CD4-positive, alpha-beta T cell treated with Interleukin-6 for 4 hours (primary cell): ENCODE data around the gene HEMK1.

Experiments used
- DNase-seq: peaks from one replicate; pipeline ENCODE4 v3.0.0-alpha.2; 2020; ENCODE audit warnings: mixed read lengths

HEMK1 gene

GRCh38 chr3:50577348-50577747, 8.0 kb downstream of the HEMK1 start:
- no peak for DNase-seq

GRCh38 chr3:50580683-50581458, 11.5 kb downstream of the HEMK1 start:
- DNase-seq, result peak; percentile 40

- DNase-seq, result no peak
Observed at GRCh38 chr3:50581459-50581842, 12.1 kb downstream of the HEMK1 start.

GRCh38 chr3:50582083-50582482, 12.8 kb downstream of the HEMK1 start:
- no peak for DNase-seq

- DNase-seq, result no peak
Observed at GRCh38 chr3:50583897-50584296, 14.6 kb downstream of the HEMK1 start.

- no peak for DNase-seq
Observed at GRCh38 chr3:50584391-50584790, 15.1 kb downstream of the HEMK1 start.

GRCh38 chr3:50585919-50586762, 16.8 kb downstream of the HEMK1 start:
- DNase-seq, result no peak

GRCh38 chr3:50586763-50587070, 17.4 kb downstream of the HEMK1 start:
- no peak for DNase-seq

GRCh38 chr3:50587373-50587772, 18.1 kb downstream of the HEMK1 start:
- no peak for DNase-seq

- peak; percentile 65 for DNase-seq
Observed at GRCh38 chr3:50587806-50588758, 18.8 kb downstream of the HEMK1 start.

GRCh38 chr3:50588759-50589433, 19.6 kb downstream of the HEMK1 start:
- DNase-seq, result no peak

- DNase-seq, result no peak
Observed at GRCh38 chr3:50591196-50591741, 21.9 kb downstream of the HEMK1 start.

GRCh38 chr3:50592568-50592967, 23.2 kb downstream of the HEMK1 start:
- no peak for DNase-seq

- DNase-seq, result no peak
Observed at GRCh38 chr3:50594253-50594785, 25.0 kb downstream of the HEMK1 start.

GRCh38 chr3:50599115-50599715, 29.9 kb downstream of the HEMK1 start:
- no peak for DNase-seq

- DNase-seq, result no peak
Observed at GRCh38 chr3:50599716-50600118, 30.4 kb downstream of the HEMK1 start.

- no peak for DNase-seq
Observed at GRCh38 chr3:50600141-50600753, 30.9 kb downstream of the HEMK1 start.

GRCh38 chr3:50600841-50601591, 31.7 kb downstream of the HEMK1 start:
- peak; percentile 76 for DNase-seq

- no peak for DNase-seq
Observed at GRCh38 chr3:50602595-50603191, 33.4 kb downstream of the HEMK1 start.
